ENCODE measurements around the gene ZNF324B. TPM values are rescaled to one million over a fixed set of nuclear protein-coding genes. Genes with fewer than 3 reads are reported as not detected.
A peak's percentile ranks its signal among the peaks of the same experiment; 100 is the strongest.

The ZNF324B gene
- total and polyA plus RNA-seq, 10 of the 15 experiments (the other 5 are each of a cell fraction or from before 2014, with no cell fraction given) = 0.11 to 12.8 (median 4.0) TPM

DNA sequence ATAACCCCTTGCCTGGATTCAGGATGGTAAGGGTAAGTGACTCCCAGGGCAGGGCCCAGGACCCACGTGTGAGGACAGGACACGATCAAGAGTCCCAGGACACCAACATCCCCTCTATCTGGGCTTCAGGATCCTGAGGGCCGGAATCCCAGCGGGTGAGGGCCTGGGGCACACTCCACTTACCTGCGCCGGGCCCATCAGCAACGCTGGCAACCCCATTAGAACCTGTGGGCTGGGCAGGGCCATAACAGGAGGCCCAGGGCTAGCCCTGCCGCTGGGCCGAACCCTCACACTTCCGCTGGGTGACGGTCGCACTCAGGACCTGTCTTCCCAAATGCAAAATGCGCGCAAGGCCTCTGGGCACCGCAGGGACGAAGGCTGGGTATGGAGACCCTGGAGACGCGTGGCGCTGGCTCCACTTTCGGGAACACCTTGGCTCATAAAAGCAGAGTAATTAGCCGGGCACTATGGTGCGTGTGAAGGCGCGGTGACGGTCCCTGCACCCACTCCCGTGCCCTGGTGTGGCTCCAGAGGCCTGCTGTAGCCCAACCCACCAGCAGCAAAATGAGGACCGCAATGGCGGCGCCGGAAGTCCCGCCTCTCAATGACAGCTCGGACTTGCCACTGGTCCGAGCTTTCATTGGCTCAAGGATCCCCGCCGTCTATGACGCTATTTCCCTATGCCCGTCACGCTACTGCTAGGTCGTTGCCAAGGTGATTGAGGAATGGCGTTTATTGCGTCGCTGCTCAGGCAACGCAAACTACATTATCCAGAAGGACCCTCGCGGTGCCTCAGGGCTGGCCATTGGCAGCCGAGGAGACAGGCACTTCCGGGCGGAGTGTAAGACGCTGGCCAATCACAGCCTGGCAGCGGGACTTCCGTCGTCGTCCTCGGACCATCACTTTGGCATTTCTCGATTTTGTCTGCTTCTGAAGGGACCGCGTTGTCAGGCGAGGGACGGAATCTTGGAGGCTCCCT, 11.6 kb upstream of the ZNF324B start, which contains the start of gene ZNF132 (continued):
- TF ChIP-seq, protein P1, sequence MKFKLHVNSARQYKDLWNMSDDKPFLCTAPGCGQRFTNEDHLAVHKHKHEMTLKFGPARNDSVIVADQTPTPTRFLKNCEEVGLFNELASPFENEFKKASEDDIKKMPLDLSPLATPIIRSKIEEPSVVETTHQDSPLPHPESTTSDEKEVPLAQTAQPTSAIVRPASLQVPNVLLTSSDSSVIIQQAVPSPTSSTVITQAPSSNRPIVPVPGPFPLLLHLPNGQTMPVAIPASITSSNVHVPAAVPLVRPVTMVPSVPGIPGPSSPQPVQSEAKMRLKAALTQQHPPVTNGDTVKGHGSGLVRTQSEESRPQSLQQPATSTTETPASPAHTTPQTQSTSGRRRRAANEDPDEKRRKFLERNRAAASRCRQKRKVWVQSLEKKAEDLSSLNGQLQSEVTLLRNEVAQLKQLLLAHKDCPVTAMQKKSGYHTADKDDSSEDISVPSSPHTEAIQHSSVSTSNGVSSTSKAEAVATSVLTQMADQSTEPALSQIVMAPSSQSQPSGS (IDR thresholded peaks at IDR 0.05; ENCODE audit: low read length) = no peak
- TF ChIP-seq KAT2A (conservative IDR thresholded peaks at IDR 0.05; ENCODE audit: control insufficient read depth, low read depth, low read length) = no peak
- TF ChIP-seq, protein P2, sequence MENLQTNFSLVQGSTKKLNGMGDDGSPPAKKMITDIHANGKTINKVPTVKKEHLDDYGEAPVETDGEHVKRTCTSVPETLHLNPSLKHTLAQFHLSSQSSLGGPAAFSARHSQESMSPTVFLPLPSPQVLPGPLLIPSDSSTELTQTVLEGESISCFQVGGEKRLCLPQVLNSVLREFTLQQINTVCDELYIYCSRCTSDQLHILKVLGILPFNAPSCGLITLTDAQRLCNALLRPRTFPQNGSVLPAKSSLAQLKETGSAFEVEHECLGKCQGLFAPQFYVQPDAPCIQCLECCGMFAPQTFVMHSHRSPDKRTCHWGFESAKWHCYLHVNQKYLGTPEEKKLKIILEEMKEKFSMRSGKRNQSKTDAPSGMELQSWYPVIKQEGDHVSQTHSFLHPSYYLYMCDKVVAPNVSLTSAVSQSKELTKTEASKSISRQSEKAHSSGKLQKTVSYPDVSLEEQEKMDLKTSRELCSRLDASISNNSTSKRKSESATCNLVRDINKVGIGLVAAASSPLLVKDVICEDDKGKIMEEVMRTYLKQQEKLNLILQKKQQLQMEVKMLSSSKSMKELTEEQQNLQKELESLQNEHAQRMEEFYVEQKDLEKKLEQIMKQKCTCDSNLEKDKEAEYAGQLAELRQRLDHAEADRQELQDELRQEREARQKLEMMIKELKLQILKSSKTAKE (IDR thresholded peaks at IDR 0.05; ENCODE audit: low read depth, poor library complexity, severe bottlenecking) = no peak
- no peak for TF ChIP-seq ZNF384 (IDR thresholded peaks at IDR 0.05; ENCODE audit: borderline replicate concordance, low read depth, low read length)
- TF ChIP-seq, protein P3, sequence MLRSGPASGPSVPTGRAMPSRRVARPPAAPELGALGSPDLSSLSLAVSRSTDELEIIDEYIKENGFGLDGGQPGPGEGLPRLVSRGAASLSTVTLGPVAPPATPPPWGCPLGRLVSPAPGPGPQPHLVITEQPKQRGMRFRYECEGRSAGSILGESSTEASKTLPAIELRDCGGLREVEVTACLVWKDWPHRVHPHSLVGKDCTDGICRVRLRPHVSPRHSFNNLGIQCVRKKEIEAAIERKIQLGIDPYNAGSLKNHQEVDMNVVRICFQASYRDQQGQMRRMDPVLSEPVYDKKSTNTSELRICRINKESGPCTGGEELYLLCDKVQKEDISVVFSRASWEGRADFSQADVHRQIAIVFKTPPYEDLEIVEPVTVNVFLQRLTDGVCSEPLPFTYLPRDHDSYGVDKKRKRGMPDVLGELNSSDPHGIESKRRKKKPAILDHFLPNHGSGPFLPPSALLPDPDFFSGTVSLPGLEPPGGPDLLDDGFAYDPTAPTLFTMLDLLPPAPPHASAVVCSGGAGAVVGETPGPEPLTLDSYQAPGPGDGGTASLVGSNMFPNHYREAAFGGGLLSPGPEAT (IDR thresholded peaks at IDR 0.05; ENCODE audit: low read depth) = no peak
- no peak for TF ChIP-seq SPI1 (IDR thresholded peaks at IDR 0.05; ENCODE audit: borderline replicate concordance, insufficient read depth, low read depth, low read length)
- TF ChIP-seq PML (IDR thresholded peaks at IDR 0.05; ENCODE audit: low read length) = no peak
- peak; percentile 57 for TF ChIP-seq SP1 (IDR thresholded peaks at IDR 0.05; ENCODE audit: low read depth, low read length)
- TF ChIP-seq, protein P4, sequence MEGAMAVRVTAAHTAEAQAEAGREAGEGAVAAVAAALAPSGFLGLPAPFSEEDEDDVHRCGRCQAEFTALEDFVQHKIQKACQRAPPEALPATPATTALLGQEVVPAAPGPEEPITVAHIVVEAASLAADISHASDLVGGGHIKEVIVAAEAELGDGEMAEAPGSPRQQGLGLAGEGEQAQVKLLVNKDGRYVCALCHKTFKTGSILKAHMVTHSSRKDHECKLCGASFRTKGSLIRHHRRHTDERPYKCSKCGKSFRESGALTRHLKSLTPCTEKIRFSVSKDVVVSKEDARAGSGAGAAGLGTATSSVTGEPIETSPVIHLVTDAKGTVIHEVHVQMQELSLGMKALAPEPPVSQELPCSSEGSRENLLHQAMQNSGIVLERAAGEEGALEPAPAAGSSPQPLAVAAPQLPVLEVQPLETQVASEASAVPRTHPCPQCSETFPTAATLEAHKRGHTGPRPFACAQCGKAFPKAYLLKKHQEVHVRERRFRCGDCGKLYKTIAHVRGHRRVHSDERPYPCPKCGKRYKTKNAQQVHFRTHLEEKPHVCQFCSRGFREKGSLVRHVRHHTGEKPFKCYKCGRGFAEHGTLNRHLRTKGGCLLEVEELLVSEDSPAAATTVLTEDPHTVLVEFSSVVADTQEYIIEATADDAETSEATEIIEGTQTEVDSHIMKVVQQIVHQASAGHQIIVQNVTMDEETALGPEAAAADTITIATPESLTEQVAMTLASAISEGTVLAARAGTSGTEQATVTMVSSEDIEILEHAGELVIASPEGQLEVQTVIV (IDR thresholded peaks at IDR 0.05; ENCODE audit: borderline replicate concordance, partially characterized antibody) = peak; percentile 53
- TF ChIP-seq CBX5 (IDR thresholded peaks at IDR 0.05; ENCODE audit: low read depth) = no peak
- TF ChIP-seq KLF5 (IDR thresholded peaks at IDR 0.05; ENCODE audit: partially characterized antibody) = no peak
- TF ChIP-seq STAT3 (IDR thresholded peaks at IDR 0.05; ENCODE audit: low read depth, low read length) = no peak
- peak; percentile 89 for TF ChIP-seq NFYB (IDR thresholded peaks at IDR 0.05; ENCODE audit: insufficient read depth, low read depth, low read length)
- TF ChIP-seq TCF3 (IDR thresholded peaks at IDR 0.05; ENCODE audit: borderline replicate concordance, insufficient read depth, low read depth, low read length) = no peak
- no peak for TF ChIP-seq RELA (IDR thresholded peaks at IDR 0.05; ENCODE audit: borderline replicate concordance, partially characterized antibody)
- TF ChIP-seq, protein P5, sequence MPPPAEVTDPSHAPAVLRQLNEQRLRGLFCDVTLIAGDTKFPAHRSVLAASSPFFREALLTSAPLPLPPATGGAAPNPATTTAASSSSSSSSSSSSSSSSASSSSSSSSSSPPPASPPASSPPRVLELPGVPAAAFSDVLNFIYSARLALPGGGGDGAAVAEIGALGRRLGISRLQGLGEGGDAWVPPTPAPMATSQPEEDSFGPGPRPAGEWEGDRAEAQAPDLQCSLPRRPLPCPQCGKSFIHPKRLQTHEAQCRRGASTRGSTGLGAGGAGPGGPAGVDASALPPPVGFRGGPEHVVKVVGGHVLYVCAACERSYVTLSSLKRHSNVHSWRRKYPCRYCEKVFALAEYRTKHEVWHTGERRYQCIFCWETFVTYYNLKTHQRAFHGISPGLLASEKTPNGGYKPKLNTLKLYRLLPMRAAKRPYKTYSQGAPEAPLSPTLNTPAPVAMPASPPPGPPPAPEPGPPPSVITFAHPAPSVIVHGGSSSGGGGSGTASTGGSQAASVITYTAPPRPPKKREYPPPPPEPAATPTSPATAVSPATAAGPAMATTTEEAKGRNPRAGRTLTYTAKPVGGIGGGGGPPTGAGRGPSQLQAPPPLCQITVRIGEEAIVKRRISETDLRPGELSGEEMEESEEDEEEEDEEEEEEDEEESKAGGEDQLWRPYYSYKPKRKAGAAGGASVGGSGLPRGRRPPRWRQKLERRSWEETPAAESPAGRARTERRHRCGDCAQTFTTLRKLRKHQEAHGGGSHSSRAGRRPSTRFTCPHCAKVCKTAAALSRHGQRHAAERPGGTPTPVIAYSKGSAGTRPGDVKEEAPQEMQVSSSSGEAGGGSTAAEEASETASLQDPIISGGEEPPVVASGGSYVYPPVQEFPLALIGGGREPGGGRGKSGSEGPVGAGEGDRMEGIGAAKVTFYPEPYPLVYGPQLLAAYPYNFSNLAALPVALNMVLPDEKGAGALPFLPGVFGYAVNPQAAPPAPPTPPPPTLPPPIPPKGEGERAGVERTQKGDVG (CRISPR knock-in tag; IDR thresholded peaks at IDR 0.05) = no peak
- TF ChIP-seq PAX5 (IDR thresholded peaks at IDR 0.05; ENCODE audit: borderline replicate concordance, low read depth, low read length) = no peak
